ENCODE measurements around the gene RPS3A.

DNA sequence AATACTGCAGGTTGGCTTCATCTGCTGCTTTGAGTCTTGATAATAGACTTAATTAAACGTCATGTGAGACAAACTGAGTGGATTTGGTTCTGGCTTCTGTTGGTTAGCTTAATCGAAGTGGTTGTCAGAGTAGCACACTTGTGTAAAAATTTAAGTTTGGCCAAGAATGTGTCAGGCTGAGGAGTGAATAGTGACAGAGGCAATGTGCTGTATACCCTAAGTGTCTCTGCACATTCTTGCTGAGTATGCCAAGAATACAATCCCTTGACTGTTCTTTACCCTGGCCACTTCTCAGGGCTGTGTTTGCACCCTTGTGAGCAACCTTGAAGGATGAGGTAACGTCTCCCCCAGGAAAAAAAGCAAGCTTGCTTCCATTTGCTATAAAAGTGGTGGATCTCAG is 14.9 kb downstream of the RPS3A start:
- TF ChIP-seq CTCF (IDR thresholded peaks at IDR 0.05) (no peak), POLR2A (IDR thresholded peaks at IDR 0.05) (no peak)
